RWPE2 (cell line): ENCODE measurements around the gene GTF2A1.
A peak's percentile ranks its signal among the peaks of the same experiment; 100 is the strongest.

ENCODE experiments used
- ATAC-seq: fragments of 200-7000 bp; cut with Tn5 transposase; 3 replicates; pipeline ENCODE4 v1.9.1; 2021; ENCODE audit warnings: low read depth
- DNase-seq: peaks from one replicate; pipeline ENCODE4 v3.0.0-alpha.2; 2020; ENCODE audit warnings: low spot score
- H3K27ac ChIP-seq: fragments of 450-650 bp; 2 replicates; pipeline ENCODE4 v1.5.1; 2017; ENCODE audit warnings: mild to moderate bottlenecking; ENCODE audit not compliant: poor library complexity, severe bottlenecking
- H3K27me3 ChIP-seq: fragments of 250-450 bp; sonication (Bioruptor Pico); 2 replicates; pipeline ENCODE4 v1.5.1; 2021; ENCODE audit warnings: mild to moderate bottlenecking, moderate library complexity; ENCODE audit not compliant: insufficient read depth, poor library complexity, severe bottlenecking
- H3K36me3 ChIP-seq: fragments of 250-450 bp; sonication (Bioruptor Pico); 2 replicates; pipeline ENCODE4 v1.5.1; 2020; ENCODE audit warnings: low read depth, mild to moderate bottlenecking, moderate library complexity
- H3K4me1 ChIP-seq: fragments of 250-450 bp; sonication (Bioruptor Pico); 2 replicates; pipeline ENCODE4 v1.5.1; 2021; ENCODE audit warnings: mild to moderate bottlenecking, moderate library complexity; ENCODE audit not compliant: insufficient read depth, poor library complexity, severe bottlenecking
- H3K4me3 ChIP-seq: fragments of 250-450 bp; sonication (Bioruptor Pico); 2 replicates; pipeline ENCODE4 v1.5.1; 2021; ENCODE audit warnings: mild to moderate bottlenecking, moderate library complexity; ENCODE audit not compliant: severe bottlenecking
- H3K9me3 ChIP-seq: fragments of 250-450 bp; sonication (Bioruptor Pico); 2 replicates; pipeline ENCODE4 v1.5.1; 2021; ENCODE audit warnings: mild to moderate bottlenecking, moderate library complexity; ENCODE audit not compliant: severe bottlenecking
- CTCF ChIP-seq: fragments of 450-650 bp; IDR thresholded peaks from one replicate; pipeline ENCODE4 v1.5.1; 2017; ENCODE audit warnings: mild to moderate bottlenecking, moderate library complexity; ENCODE audit not compliant: poor library complexity, severe bottlenecking

Gene GTF2A1

GRCh38 chr14:81170829-81171195 lies 49.9 kb downstream of the GTF2A1 start:
- ATAC-seq (no peak), DNase-seq (no peak)
- H3K36me3 ChIP-seq: no peaks in the 10 kb centered on the region
- H3K27me3 ChIP-seq: no peaks in the 10 kb centered on the region
- H3K27ac ChIP-seq: peak overlapping the region; percentile 50
- peak; percentile 83 for TF ChIP-seq CTCF
- peak overlapping the region; percentile 38 for H3K4me3 ChIP-seq
- peaks cover 6% of the 10 kb centered on the region for H3K4me1 ChIP-seq
- no peaks in the 10 kb centered on the region for H3K9me3 ChIP-seq

- Histone ChIP-seq H3K4me3 (peak overlapping the region; percentile 38), H3K4me1 (peaks cover 6% of the 10 kb centered on the region), H3K27me3 (no peaks in the 10 kb centered on the region), H3K9me3 (no peaks in the 10 kb centered on the region), H3K36me3 (no peaks in the 10 kb centered on the region), H3K27ac (peak overlapping the region; percentile 50)
- ATAC-seq (peak; percentile 99), DNase-seq (peak; percentile 93)
- peak; percentile 99 for TF ChIP-seq CTCF
Measured at GRCh38 chr14:81170104-81170828, 50.5 kb downstream of the GTF2A1 start.

- no peak for TF ChIP-seq CTCF
- Histone ChIP-seq H3K4me1 (peaks cover 6% of the 10 kb centered on the region), H3K4me3 (peak overlapping the region; percentile 38), H3K27ac (peak overlapping the region; percentile 50), H3K27me3 (no peaks in the 10 kb centered on the region), H3K9me3 (no peaks in the 10 kb centered on the region), H3K36me3 (no peaks in the 10 kb centered on the region)
- DNase-seq (no peak), ATAC-seq (peak; percentile 13)
Measured at GRCh38 chr14:81169711-81170103, 51.1 kb downstream of the GTF2A1 start.

GRCh38 chr14:81169267-81169666 lies 51.5 kb downstream of the GTF2A1 start:
- Histone ChIP-seq H3K27ac (no peak overlapping the region), H3K9me3 (no peaks in the 10 kb centered on the region), H3K27me3 (no peaks in the 10 kb centered on the region), H3K36me3 (no peaks in the 10 kb centered on the region), H3K4me1 (peaks cover 6% of the 10 kb centered on the region), H3K4me3 (peak overlapping the region; percentile 38)
- no peak for DNase-seq
- TF ChIP-seq CTCF: no peak
- no peak for ATAC-seq

GRCh38 chr14:81166121-81166520 lies 54.6 kb downstream of the GTF2A1 start:
- TF ChIP-seq CTCF: no peak
- no peak overlapping the region for H3K27ac ChIP-seq
- no peaks in the 10 kb centered on the region for H3K36me3 ChIP-seq
- no peak overlapping the region for H3K4me3 ChIP-seq
- no peak for DNase-seq
- no peak for ATAC-seq
- H3K27me3 ChIP-seq: no peaks in the 10 kb centered on the region
- peaks cover 3% of the 10 kb centered on the region for H3K4me1 ChIP-seq
- H3K9me3 ChIP-seq: no peaks in the 10 kb centered on the region
